Caco-2 (cell line): ENCODE results near the gene ZNF649. TPM values are rescaled to one million over a fixed set of nuclear protein-coding genes. Genes with fewer than 3 reads are reported as not detected.

Experiments
- BruUV-seq: library from RNA; stranded (reverse); fragments of 400-500 nt; replicated peaks from 2 replicates; lab custom pipeline; 2021; lab: Mats Ljungman, UMichigan
- CTCF ChIA-PET: fragments of 300-600 bp; sonication (Branson Sonifier 250); formaldehyde crosslinking; loops from one replicate; lab custom pipeline; 2022; ENCODE audit warnings: antibody characterized with exemption; lab: Charles Lee
- POLR2A ChIA-PET: fragments of 300-600 bp; sonication (Branson Sonifier 250); formaldehyde crosslinking; loops from one replicate; lab custom pipeline; 2022; ENCODE audit warnings: antibody characterized with exemption; lab: Charles Lee
- DNase-seq, 2 experiments: peaks; one replicate each; pipeline versions ENCODE4 v3.0.0 to v3.0.0-alpha.2; 2020 to 2022
- H3K27me3 ChIP-seq: replicated peaks from 2 replicates; pipeline ENCODE4 v1.6.0; 2011; ENCODE audit warnings: low read length; ENCODE audit not compliant: control insufficient read depth, insufficient read depth
- H3K36me3 ChIP-seq: 2 replicates; pipeline ENCODE4 v1.5.1; 2011; ENCODE audit warnings: low read length; ENCODE audit not compliant: control insufficient read depth, insufficient read depth
- H3K4me1 ChIP-seq: fragments of 250-450 bp; sonication (Bioruptor Pico); 2 replicates; pipeline ENCODE4 v1.5.1; 2020; ENCODE audit warnings: mild to moderate bottlenecking
- H3K4me3 ChIP-seq: 2 replicates; pipeline ENCODE4 v1.5.1; 2011; ENCODE audit warnings: low read depth, mild to moderate bottlenecking, control low read depth, low read length
- H3K9me3 ChIP-seq: fragments of 250-450 bp; sonication (Bioruptor Pico); 2 replicates; pipeline ENCODE4 v1.5.1; 2020; ENCODE audit warnings: mild to moderate bottlenecking, moderate library complexity
- H3K27ac Mint-ChIP-seq: one replicate; pipeline ENCODE4 v1.8.0; 2022; ENCODE audit warnings: mixed read lengths; ENCODE audit not compliant: unreplicated experiment
- H3K27me3 Mint-ChIP-seq: one replicate; pipeline ENCODE4 v1.8.0; 2022; ENCODE audit warnings: mixed read lengths; ENCODE audit not compliant: insufficient read depth, unreplicated experiment
- H3K36me3 Mint-ChIP-seq: one replicate; pipeline ENCODE4 v1.8.0; 2022; ENCODE audit warnings: mild to moderate bottlenecking, mixed read lengths; ENCODE audit not compliant: insufficient read depth, unreplicated experiment
- H3K4me1 Mint-ChIP-seq: one replicate; pipeline ENCODE4 v1.8.0; 2022; ENCODE audit warnings: low read depth, mixed read lengths; ENCODE audit not compliant: unreplicated experiment
- H3K4me3 Mint-ChIP-seq: one replicate; pipeline ENCODE4 v1.8.0; 2022; ENCODE audit warnings: mild to moderate bottlenecking, moderate library complexity, mixed read lengths; ENCODE audit not compliant: unreplicated experiment
- H3K9me3 Mint-ChIP-seq: one replicate; pipeline ENCODE4 v1.8.0; 2022; ENCODE audit warnings: mixed read lengths; ENCODE audit not compliant: unreplicated experiment
- CTCF ChIP-seq, 2 experiments: fragments of 200-600 bp in 1 of 2; IDR thresholded peaks; 1 replicate in 1 of 2; 2 replicates in 1 of 2; pipeline versions ENCODE4 v1.5.1 to v1.8.0; 2011 to 2022; ENCODE audit warnings: antibody characterized with exemption in 1 of 2, control low read depth in 1 of 2, inconsistent platforms in 1 of 2, low read depth in 1 of 2, low read length in 1 of 2, mild to moderate bottlenecking in 1 of 2, moderate library complexity in 1 of 2; ENCODE audit not compliant: insufficient read depth in 1 of 2, severe bottlenecking in 1 of 2, unreplicated experiment in 1 of 2
- intact Hi-C: fragments of 100-400 bp; cut with micrococcal nuclease; formaldehyde crosslinking; loops from one replicate; pipeline ENCODE4 v1.10.0; 2022; ENCODE audit not compliant: unreplicated experiment
- total RNA-seq: library from RNA; stranded (reverse); gene quantifications from 2 replicates; pipeline ENCODE4 v1.2.3, GENCODE V29; 2022

ZNF649 gene
- total RNA-seq, 1 experiment from 2014 or later = 7.9 TPM

- CTCF ChIA-PET = no interaction called here
- no TSS peak for BruUV-seq
- H3K4me3 ChIP-seq = no peak overlapping the region
These were observed 40.2 kb upstream of the ZNF649 start for GRCh38 chr19:51944798-51945552.

GRCh38 chr19:51938936-51939335 is 34.1 kb upstream of the ZNF649 start:
- Histone ChIP-seq H3K9me3 (peaks cover 35% of the 10 kb centered on the region), H3K36me3 (peaks cover 1% of the 10 kb centered on the region; the same call in 1 of the 2 replicates), H3K4me1 (no peaks in the 10 kb centered on the region), H3K4me3 (no peak overlapping the region), H3K27me3 (no peaks in the 10 kb centered on the region)
- CTCF ChIA-PET = no interaction called here
- Mint-ChIP-seq H3K9me3 (peaks cover 48% of the 10 kb centered on the region), H3K27me3 (no peaks in the 10 kb centered on the region), H3K4me1 (no peaks in the 10 kb centered on the region), H3K27ac (no peak overlapping the region), H3K36me3 (peaks cover 30% of the 10 kb centered on the region), H3K4me3 (no peak overlapping the region)
- no peak for DNase-seq
- no peak for TF ChIP-seq CTCF (IDR thresholded peaks at IDR 0.05; ENCODE audit: insufficient read depth in 1 of 2, low read depth in 1 of 2, low read length in 1 of 2, severe bottlenecking in 1 of 2, unreplicated experiment in 1 of 2)
- POLR2A ChIA-PET = no interaction called here
- BruUV-seq = no TSS peak
- intact Hi-C loops = no loop called here

More at GRCh38 chr19:51944798-51945552, 40.2 kb upstream of the ZNF649 start:
- Histone ChIP-seq H3K9me3 (peaks cover 37% of the 10 kb centered on the region), H3K27me3 (no peaks in the 10 kb centered on the region), H3K4me1 (no peaks in the 10 kb centered on the region), H3K36me3 (peaks cover 1% of the 10 kb centered on the region; the same call in 1 of the 2 replicates)
- H3K27me3 Mint-ChIP-seq = no peaks in the 10 kb centered on the region
- DNase-seq = no peak
- no peak overlapping the region for H3K4me3 Mint-ChIP-seq
- no peak for TF ChIP-seq CTCF (IDR thresholded peaks at IDR 0.05; ENCODE audit: insufficient read depth in 1 of 2, low read depth in 1 of 2, low read length in 1 of 2, severe bottlenecking in 1 of 2, unreplicated experiment in 1 of 2)
- H3K4me1 Mint-ChIP-seq = no peaks in the 10 kb centered on the region
- POLR2A ChIA-PET = no interaction called here
- peaks cover 80% of the 10 kb centered on the region for H3K9me3 Mint-ChIP-seq
- intact Hi-C loops = no loop called here
- H3K27ac Mint-ChIP-seq = no peak overlapping the region
- peaks cover 17% of the 10 kb centered on the region for H3K36me3 Mint-ChIP-seq

GRCh38 chr19:51931921-51932320 is 27.1 kb upstream of the ZNF649 start:
- no peaks in the 10 kb centered on the region for H3K36me3 ChIP-seq
- ChIA-PET CTCF (no interaction called here), POLR2A (no interaction called here)
- no peaks in the 10 kb centered on the region for H3K27me3 ChIP-seq
- peaks cover 56% of the 10 kb centered on the region for H3K9me3 ChIP-seq
- H3K9me3 Mint-ChIP-seq = peaks cover 45% of the 10 kb centered on the region
- no peak for DNase-seq
- H3K4me1 Mint-ChIP-seq = no peaks in the 10 kb centered on the region
- no peak overlapping the region for H3K4me3 ChIP-seq
- H3K4me1 ChIP-seq = no peaks in the 10 kb centered on the region
- H3K27me3 Mint-ChIP-seq = no peaks in the 10 kb centered on the region
- H3K36me3 Mint-ChIP-seq = peaks cover 8% of the 10 kb centered on the region
- no peak for TF ChIP-seq CTCF (IDR thresholded peaks at IDR 0.05; ENCODE audit: insufficient read depth in 1 of 2, low read depth in 1 of 2, low read length in 1 of 2, severe bottlenecking in 1 of 2, unreplicated experiment in 1 of 2)
- no TSS peak for BruUV-seq
- H3K4me3 Mint-ChIP-seq = no peak overlapping the region
- intact Hi-C loops = no loop called here
- no peak overlapping the region for H3K27ac Mint-ChIP-seq
